GM19193 (cell line): Measurements from ENCODE around the gene ANXA11.

Experiments used
- POLR2A ChIP-seq: IDR thresholded peaks from 4 replicates; pipeline ENCODE4 v1.6.1; 2011; ENCODE audit not compliant: insufficient read depth, insufficient read length; ENCODE audit errors: extremely low read depth

Gene ANXA11

GRCh38 chr10:80167471-80168161, 37.7 kb downstream of the ANXA11 start:
- TF ChIP-seq POLR2A: no peak

DNA sequence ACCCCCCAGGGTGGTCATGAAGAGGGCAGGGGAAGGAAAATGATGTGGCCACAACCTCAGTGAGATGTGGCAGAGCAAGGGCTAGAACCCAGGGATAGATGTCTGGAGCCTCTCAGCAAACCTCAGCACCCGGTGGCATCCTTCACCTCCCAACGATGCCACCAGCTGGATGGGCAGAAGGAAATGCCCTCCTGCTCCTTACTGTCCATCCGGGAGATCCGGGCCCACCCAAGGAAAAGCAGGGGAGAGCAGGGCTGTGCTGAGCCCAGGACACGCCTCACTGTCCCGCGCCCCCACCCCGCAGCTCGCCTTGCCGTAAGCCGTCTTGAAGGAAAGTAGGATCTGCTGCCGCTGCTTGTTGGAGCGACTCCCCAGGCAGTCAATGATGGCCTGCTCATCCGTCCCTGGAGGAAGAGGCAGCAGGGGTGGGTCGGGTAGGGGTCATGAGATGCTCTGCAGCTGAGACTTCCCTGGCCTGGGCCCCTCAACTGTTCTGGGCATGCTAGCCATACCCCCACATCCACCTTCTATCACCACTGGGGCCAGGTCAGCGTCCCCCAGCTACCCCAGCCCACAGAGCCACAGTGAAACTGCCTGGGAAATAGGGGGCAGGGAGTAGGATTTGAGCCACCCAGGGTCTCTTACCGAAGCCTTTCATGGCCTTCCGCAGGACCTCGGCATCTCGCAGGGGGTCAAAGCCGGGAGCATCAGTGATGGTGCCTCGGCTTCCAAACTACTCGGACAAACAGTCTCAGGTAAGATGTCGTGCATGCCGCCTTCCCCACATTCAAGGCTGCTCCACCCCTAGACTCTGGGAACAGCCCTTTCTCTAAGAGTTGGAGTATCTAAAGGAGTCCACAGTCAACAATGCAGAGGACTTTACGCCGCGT, 38.5 kb downstream of the ANXA11 start:
- TF ChIP-seq POLR2A: no peak

GRCh38 chr10:80165173-80165572, 40.2 kb downstream of the ANXA11 start:
- no peak for TF ChIP-seq POLR2A

- TF ChIP-seq POLR2A: no peak
Observed at GRCh38 chr10:80164596-80164995, 40.7 kb downstream of the ANXA11 start.

DNA sequence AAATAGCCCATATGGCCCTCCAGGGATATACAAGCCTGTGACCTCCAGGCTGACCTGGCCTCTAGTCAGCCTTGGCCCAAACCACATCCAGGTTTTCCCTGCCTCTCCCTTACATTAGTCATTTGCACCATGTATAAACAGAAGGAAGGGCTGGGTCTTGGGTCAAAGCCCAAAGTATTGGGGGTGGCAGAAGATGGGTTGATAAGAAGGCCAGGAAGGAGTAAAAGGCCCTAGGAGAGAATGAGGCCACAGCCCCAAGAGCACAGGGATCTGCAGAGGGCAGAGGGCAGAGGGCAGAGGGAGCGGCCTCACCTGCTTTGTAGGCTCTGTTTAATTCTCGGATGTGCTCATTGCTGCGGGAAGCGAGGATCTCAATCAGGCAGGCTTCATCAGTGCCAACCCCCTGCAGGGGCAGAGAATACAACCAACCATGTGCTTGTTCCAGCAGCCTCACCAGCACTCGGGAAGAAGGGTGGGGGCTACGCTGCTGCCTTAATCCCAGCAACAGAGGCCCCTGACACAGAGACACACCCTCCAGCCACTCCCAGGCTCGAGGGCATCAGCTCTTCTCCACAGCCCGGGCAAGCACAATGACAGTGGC, 41.5 kb downstream of the ANXA11 start:
- TF ChIP-seq POLR2A: no peak

DNA sequence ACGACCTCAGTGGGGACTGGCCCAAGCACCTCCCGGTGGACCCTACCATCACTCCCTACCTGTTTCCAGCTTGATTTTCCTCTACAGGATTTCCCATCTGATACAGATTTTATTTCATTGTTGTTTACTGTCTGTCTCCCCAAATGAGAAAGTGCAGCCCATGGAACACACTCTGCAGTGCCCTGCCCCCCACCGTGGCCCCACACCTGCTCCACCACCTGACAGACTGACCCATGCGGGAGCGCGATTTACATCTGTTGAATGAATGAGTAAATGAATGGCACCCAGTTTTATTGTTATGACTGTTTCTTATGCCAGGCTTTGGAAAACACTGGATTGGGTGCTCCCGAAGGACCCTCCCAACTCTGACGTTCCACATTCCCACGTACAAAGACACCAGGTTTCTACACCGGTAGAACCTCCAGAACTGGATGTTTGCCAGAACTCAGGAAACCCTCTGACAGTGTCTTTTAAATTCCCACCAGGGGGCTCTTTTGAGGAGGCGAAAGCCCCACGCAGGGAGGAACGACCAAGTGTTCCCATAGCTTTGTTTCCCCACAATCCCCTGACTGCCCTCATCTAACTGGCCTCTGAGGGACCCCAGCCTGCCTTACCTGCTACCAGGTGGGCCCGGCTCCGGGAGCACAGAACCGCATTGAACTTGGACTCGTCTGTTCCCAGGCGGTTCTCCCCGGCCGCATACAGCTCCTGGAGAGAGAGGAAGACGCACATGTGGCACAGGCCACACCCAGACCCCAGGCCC, 43.8 kb downstream of the ANXA11 start:
- TF ChIP-seq POLR2A: no peak

DNA sequence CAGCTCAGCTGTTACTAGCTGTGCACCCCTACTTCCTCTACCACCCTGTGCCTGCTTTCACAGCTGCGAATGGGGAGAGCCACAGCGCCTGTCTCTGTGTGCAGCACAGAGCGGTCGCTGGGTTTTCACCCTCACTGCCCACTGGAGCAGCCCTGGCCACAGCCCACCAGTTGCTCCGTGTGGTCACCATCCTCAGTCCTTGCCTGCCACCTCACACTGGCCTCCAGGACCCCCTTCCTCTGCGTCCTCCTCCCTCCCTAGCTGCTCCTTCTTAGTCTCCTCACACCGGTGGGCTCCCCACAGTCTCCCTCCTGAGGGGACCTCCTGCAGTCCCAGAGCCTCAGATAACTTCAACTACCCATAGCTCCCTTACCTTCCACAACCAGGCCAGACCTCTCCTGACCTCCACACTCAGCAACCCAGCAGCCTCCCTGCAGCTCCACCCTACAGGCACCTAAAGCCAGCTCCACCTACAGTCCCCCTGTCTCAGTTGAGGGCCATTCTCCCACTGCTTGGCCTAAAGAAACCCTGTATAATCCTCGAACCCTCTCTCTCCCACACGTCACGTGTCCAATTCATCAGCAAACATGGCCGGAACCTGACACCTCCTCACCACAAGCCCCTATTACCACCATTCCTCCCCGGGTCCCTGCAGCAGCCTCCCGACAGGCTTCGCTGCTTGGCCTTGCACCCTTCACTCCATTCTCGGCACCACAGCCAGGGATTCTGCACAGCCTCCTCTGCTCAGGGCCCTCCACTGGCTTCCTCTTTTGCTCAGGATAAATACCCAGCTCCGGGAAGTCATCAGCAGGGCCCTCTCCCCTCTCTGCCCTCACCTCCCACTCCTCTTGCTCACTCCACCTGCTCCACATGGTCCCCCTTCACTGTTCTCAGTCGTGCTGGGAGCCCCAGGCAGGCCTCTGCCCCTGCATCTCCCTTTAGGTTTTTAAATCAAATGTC, 44.7 kb downstream of the ANXA11 start:
- TF ChIP-seq POLR2A: no peak

DNA sequence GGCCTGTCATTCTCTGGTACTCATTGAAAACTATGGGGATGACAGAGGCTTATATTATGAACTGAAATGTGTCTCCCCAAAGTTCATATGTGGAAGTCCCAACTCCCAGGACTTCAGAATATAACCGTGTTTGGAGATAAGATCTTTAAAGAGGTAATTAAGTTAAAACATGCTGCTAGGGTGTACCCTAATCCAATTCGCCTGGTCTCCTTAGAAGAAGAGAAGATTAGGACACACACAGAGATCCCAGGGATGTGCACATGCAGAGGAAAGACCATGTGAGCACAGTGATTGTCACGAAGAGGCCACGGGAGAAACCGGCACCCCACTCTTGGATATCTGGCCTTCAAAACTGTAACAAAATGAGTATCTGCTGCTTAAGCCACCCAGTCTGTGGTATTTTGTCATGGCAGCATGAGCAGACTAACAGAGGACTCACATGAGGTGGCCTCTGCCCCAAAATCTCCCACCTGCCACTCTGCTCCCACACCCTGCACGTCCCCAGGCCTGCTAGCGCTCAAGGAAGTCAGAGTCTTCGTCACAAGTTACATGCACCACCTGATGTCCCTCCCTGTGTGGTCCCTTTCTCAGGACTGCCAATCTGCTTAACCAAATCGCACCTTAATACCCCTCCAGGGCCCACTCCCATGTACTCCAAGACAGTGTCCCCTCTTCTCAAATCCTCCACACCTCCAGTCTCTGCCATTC, 46.0 kb downstream of the ANXA11 start:
- TF ChIP-seq POLR2A: no peak

- no peak for TF ChIP-seq POLR2A
Observed at GRCh38 chr10:80158598-80159127, 46.7 kb downstream of the ANXA11 start.

- no peak for TF ChIP-seq POLR2A
Observed at GRCh38 chr10:80158126-80158525, 47.2 kb downstream of the ANXA11 start.

DNA sequence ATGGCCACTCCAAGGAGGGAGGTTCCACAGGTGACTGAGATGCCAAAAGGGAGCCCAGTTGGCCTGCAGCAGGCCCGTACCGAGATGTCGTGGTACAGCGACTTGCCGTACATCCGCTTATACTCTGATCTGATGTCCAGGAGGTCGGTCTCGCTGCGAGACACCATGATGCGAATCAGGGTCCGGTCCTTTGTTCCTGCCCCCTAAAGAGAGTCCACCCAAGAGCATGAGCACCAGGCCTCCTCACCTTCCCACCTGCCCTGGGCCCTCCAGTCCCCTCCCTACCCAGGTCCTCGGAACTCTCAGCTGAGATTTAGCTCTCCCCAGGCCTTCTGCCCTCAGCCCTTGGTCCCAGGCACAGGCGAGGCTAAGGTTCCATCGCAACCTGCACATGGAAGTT, 47.8 kb downstream of the ANXA11 start:
- no peak for TF ChIP-seq POLR2A

DNA sequence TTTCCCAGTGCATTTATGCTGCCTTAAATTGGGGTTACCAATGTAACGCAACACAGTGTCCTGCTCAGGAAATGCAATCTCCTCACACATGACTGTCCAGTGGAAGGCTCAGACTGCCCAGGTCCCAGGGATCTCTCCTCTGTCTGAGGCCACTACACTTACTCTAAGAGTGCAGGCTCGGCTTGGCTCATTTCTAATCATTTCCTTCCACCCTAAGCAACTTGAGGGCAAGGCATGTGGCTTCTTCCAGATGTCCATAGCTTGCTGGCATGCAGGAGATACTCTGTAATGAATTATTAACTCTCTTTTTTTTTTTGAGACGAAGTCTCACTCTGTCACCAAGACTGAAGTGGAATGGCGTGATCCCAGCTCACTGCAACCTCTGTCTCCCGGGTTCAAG, 49.1 kb downstream of the ANXA11 start:
- no peak for TF ChIP-seq POLR2A

GRCh38 chr10:80155696-80156215, 49.6 kb downstream of the ANXA11 start:
- no peak for TF ChIP-seq POLR2A
